Central memory CD8-positive, alpha-beta T cell (primary cell): ENCODE measurements around the gene SLC22A12.
"Not testable (repeated sequence)": the region's sequence is repeated elsewhere in the genome, so short reads cannot be mapped to it uniquely, and the experiment has no call there.

Source experiments
- ATAC-seq: fragments of 150-1000 bp; cut with Tn5 transposase; replicated peaks from 2 replicates; pipeline ENCODE4 v1.10.0; 2022; ENCODE audit warnings: mild to moderate bottlenecking, moderate FRiP score, moderate number of reproducible peaks; ENCODE audit not compliant: poor library complexity, severe bottlenecking; ENCODE audit errors: extremely low read depth
- DNase-seq, 2 donors: peaks; one replicate each; pipeline ENCODE4 v3.0.0; 2021; ENCODE audit warnings: low spot score in 2 of 2
- H3K27ac Mint-ChIP-seq: one replicate; pipeline ENCODE4 v1.8.0; 2022; ENCODE audit warnings: low read depth, mild to moderate bottlenecking, moderate library complexity, mixed read lengths
- H3K27me3 Mint-ChIP-seq: one replicate; pipeline ENCODE4 v1.8.0; 2022; ENCODE audit warnings: mixed read lengths
- H3K36me3 Mint-ChIP-seq: one replicate; pipeline ENCODE4 v1.8.0; 2022; ENCODE audit warnings: mild to moderate bottlenecking, moderate library complexity, mixed read lengths; ENCODE audit not compliant: insufficient read depth
- H3K4me1 Mint-ChIP-seq: one replicate; pipeline ENCODE4 v1.8.0; 2022; ENCODE audit warnings: mixed read lengths
- H3K4me3 Mint-ChIP-seq: one replicate; pipeline ENCODE4 v1.8.0; 2022; ENCODE audit warnings: mild to moderate bottlenecking, moderate library complexity, mixed read lengths
- H3K9me3 Mint-ChIP-seq: one replicate; pipeline ENCODE4 v1.8.0; 2022; ENCODE audit warnings: mixed read lengths

Gene SLC22A12

DNA sequence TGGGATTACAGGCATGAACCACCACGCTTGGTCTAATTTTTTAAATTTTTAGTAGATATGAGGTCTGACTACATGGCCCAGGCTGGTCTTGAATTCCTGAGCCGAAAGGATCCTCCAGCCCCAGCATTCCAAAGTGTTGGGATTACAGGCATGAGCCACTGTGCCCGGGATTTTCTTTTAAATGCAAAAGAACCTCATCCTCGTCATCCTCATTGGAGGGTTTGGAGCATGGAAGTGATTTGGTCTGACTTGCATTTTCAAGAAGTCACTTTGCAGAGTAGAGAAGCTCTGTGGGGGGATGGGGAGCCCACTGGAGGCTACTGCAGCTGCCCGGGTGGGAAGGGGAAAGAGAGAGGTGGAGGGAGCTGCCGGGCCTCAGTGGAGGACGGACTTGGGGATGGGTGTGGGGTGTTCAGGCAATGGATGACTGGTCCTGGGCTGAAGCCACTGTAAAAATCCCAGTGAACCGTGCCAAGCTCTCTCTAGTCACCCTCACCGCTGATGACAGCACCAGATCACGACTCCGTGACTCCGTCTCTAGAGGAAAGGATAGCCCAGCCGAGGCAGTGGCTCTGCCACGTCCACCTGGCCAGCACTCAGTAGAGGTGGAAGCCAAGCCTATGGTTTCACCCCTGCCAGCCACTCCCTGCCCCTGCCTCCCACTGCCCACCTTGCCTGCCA, 32.8 kb upstream of the SLC22A12 start:
- H3K27me3 Mint-ChIP-seq: peaks cover 41% of the 10 kb centered on the region
- no peaks in the 10 kb centered on the region for H3K4me1 Mint-ChIP-seq
- no peaks in the 10 kb centered on the region for H3K9me3 Mint-ChIP-seq
- no peak for ATAC-seq
- H3K36me3 Mint-ChIP-seq: peaks cover 4% of the 10 kb centered on the region
- no peak overlapping the region for H3K27ac Mint-ChIP-seq
- H3K4me3 Mint-ChIP-seq: no peak overlapping the region
- DNase-seq: no peak

DNA sequence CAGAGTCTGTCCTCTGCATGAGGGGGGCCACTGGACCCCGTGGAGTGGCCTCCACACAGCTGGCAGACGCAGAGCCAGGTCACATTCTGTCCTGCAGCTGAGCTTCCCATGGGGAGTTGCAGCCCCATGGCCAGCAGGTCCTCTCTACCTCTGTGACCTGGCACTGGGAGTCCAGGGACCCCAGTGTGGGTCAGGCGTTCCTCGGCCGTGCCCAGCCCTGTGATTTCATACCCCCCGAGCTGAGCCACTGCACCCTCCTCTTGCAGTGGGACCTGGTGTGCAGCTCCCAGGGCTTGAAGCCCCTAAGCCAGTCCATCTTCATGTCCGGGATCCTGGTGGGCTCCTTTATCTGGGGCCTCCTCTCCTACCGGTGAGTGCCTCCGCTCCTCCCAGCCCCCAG, 32.2 kb upstream of the SLC22A12 start:
- no peaks in the 10 kb centered on the region for H3K4me1 Mint-ChIP-seq
- H3K9me3 Mint-ChIP-seq: no peaks in the 10 kb centered on the region
- H3K27ac Mint-ChIP-seq: no peak overlapping the region
- peaks cover 41% of the 10 kb centered on the region for H3K27me3 Mint-ChIP-seq
- no peak for DNase-seq
- H3K36me3 Mint-ChIP-seq: peaks cover 4% of the 10 kb centered on the region
- ATAC-seq: no peak
- H3K4me3 Mint-ChIP-seq: no peak overlapping the region

DNA sequence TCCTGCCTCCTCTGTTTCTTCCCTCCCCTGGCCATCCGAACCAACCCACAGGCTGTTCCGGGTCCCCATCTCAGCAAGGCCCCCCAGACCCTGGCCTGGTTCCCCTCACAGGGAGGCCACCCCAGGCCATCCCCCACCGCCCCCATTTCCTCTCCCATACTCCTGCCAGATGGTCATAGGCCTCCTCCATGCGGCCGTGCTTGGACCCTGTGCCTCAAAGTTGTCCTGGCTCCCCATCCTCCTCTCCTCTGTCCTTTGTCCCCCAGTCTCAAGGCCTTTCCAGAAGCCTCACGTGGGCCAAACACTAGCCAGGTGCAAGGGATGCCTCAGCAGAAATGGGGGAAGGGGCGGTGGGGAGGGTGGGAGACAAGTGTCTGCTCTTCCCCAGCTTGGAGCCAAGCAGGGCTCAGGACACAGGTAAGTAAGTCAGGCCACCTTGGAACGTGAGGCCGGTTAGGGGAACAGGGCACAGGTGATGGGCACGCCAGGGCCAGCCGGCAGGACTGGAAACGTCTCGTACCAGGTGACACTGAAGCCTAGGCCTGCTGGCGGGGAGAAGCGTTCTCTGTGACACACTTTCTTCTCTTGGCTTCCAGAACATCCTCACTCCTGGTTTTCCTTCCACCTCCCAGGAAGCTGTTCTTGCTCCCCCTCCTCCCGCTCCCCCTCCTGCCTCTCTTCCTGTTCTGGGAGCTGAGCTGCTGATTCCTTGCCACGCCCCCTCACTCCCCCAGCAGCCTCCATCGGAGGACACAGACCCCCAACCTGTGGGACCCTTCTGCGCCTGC, 31.5 kb upstream of the SLC22A12 start:
- Mint-ChIP-seq H3K4me3 (no peak overlapping the region), H3K4me1 (no peaks in the 10 kb centered on the region), H3K36me3 (peaks cover 2% of the 10 kb centered on the region), H3K27me3 (peaks cover 41% of the 10 kb centered on the region), H3K27ac (no peak overlapping the region), H3K9me3 (no peaks in the 10 kb centered on the region)
- no peak for DNase-seq
- ATAC-seq: no peak

DNA sequence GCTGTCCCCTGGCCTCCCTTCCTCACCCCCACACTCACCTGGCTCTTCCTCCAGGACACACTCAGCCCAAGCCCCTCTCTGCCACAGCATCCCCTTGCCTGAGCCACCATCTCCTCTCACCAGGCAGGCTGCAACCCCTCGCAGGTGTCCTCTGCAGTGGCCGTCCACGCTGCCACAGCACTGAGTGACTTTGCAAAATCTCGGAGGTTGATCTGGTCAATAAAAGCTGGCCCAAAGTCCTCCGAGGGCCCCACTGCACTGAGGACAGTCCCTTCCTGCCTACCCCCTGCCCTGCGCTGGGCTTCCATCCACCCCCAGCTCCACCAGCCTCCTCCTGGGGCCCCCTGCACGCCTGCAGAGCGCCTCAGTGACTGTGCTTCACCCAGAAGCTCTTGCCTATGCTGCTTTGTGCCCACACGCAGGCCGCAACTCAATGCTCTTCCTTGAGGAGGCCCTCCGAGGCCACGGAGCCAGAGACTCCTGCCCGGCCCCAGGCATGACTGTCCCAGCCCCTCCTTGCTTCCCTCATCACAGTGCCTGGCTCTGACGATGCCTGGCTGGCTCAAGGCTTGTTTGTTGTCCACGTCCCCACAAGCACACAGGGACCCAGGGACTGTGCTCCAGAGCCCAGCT, 30.8 kb upstream of the SLC22A12 start:
- H3K36me3 Mint-ChIP-seq: peaks cover 2% of the 10 kb centered on the region

DNA sequence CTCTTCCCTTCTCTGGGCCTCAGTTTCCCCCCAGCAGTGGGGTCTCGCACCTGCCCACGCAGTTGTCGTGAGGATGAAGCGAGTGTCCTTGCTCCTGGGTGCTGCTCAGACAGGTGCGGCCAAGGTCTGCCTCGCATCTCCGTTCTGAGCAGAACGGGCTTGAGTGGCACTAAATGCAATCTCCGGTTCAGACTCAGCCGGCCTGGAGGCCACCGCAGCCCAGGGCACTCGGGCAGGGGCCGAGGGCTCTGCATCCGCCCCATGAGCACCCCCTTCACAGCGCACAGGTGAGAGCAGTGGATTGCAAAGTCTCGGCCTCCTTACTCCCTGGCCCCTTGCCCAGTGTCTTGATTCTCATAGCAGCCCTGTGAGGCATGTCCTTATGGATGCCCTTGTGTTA, 30.1 kb upstream of the SLC22A12 start:
- no peaks in the 10 kb centered on the region for H3K36me3 Mint-ChIP-seq
- H3K4me1 Mint-ChIP-seq: no peaks in the 10 kb centered on the region
- DNase-seq (no peak), ATAC-seq (no peak)
- H3K9me3 Mint-ChIP-seq: no peaks in the 10 kb centered on the region
- peaks cover 41% of the 10 kb centered on the region for H3K27me3 Mint-ChIP-seq
- H3K27ac Mint-ChIP-seq: no peak overlapping the region
- no peak overlapping the region for H3K4me3 Mint-ChIP-seq

More for the DNA sequence above, 30.8 kb upstream of the SLC22A12 start:
- DNase-seq (no peak), ATAC-seq (no peak)
- Mint-ChIP-seq H3K27me3 (peaks cover 41% of the 10 kb centered on the region), H3K4me3 (no peak overlapping the region), H3K27ac (no peak overlapping the region), H3K9me3 (no peaks in the 10 kb centered on the region), H3K4me1 (no peaks in the 10 kb centered on the region)

DNA sequence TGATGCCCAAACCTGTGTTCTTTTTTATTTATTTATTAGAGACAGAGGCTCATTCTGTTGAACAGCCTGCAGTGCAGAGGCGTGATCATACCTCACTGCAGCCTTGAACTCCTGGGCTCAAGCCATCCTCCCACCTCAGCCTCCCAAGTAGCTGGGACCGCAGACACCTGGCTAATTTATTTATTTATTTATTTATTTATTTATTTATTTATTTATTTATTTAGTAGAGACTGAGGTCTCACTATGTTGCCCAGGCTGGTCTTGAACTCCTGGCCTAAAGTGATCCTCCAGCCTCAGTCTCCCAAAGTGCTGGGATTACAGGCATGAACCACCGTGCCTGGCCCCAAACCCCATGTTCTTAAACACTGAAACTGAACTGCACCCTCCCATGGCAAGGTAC, 29.6 kb upstream of the SLC22A12 start:
- H3K9me3 Mint-ChIP-seq: not testable (repeated sequence)
- H3K27me3 Mint-ChIP-seq: peaks cover 39% of the 10 kb centered on the region

DNA sequence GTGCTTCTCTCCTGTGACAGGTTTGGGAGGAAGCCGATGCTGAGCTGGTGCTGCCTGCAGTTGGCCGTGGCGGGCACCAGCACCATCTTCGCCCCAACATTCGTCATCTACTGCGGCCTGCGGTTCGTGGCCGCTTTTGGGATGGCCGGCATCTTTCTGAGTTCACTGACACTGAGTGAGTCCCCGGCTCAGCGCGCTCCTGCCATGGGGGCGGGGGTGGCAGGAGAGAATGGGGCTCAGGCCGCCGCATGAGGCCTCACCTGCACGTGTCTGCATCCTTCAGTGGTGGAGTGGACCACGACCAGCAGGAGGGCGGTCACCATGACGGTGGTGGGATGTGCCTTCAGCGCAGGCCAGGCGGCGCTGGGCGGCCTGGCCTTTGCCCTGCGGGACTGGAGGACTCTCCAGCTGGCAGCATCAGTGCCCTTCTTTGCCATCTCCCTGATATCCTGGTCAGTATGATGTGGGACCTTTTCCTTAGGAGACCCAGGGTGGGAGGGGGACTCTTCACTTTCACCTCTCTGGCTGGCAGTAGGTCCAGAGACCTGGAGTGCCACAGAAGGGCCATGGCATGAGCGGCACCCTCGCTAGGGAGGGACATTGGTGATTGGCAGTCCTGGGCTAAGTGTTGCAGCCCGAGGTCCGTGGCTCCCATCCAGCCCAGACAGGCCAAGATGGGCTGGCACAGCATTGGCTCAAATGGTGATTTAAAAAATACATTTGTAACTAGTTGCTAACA, 28.9 kb upstream of the SLC22A12 start:
- no peak for ATAC-seq

More for the DNA sequence above, 29.6 kb upstream of the SLC22A12 start:
- not testable (repeated sequence) for H3K4me1 Mint-ChIP-seq, H3K27ac Mint-ChIP-seq, DNase-seq, H3K4me3 Mint-ChIP-seq, ATAC-seq, H3K36me3 Mint-ChIP-seq

DNA sequence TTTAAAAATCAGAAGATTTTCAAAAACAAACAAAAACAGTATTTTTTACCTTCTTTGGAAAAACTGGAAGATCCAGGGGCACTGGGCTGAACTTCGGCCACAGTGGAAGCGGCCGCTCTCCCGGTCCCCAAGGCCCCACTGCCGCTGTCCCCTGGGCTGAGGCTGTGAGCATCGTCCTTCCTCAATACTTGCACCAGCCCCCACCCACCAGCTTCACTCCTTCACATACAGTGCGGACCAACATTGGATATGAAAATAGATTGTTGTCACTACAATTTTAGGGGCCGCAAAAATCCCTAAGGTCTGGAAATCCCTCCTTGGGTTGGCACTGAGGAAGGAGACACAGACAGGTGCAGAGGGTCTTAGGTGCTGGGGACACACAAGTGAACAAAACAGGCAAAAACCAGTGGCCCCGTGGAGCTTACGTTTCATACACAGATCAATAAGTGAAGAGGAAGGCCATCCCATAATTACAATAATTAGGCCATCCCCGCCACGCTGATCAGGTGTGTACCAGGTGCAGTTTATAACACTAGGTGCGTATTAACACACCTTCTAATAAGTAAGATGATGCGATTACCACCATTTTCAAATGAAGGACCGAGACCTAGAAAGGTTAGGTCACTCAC, 28.2 kb upstream of the SLC22A12 start:
- Mint-ChIP-seq H3K36me3 (no peaks in the 10 kb centered on the region), H3K9me3 (no peaks in the 10 kb centered on the region), H3K4me3 (no peak overlapping the region), H3K4me1 (no peaks in the 10 kb centered on the region), H3K27me3 (peaks cover 26% of the 10 kb centered on the region), H3K27ac (no peak overlapping the region)
- DNase-seq (no peak), ATAC-seq (no peak)

More for the DNA sequence above, 28.9 kb upstream of the SLC22A12 start:
- peaks cover 31% of the 10 kb centered on the region for H3K27me3 Mint-ChIP-seq
- no peak overlapping the region for H3K27ac Mint-ChIP-seq
- H3K4me1 Mint-ChIP-seq: no peaks in the 10 kb centered on the region
- no peaks in the 10 kb centered on the region for H3K9me3 Mint-ChIP-seq
- no peak overlapping the region for H3K4me3 Mint-ChIP-seq
- no peaks in the 10 kb centered on the region for H3K36me3 Mint-ChIP-seq
- DNase-seq: no peak

DNA sequence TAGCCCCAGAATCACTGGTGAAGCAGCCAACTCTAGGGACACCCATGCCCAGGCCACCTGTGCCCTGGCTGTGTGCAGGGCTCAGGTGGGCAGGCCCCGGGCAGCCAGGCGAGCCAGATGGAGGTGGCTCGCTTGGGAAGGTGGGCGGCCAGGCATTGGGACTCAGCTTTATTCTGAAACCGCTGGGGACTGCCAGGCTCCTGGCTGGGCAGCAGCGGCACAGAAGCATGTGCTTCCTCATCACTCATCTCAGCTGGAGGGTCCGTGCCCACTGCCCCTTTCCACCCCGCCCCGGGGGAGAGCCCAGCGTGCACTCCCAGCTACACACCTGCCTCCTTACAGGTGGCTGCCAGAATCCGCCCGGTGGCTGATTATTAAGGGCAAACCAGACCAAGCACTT, 27.1 kb upstream of the SLC22A12 start:
- Mint-ChIP-seq H3K27me3 (peaks cover 20% of the 10 kb centered on the region), H3K27ac (no peak overlapping the region), H3K9me3 (no peaks in the 10 kb centered on the region), H3K4me3 (no peak overlapping the region), H3K36me3 (no peaks in the 10 kb centered on the region), H3K4me1 (no peaks in the 10 kb centered on the region)
- DNase-seq (no peak), ATAC-seq (no peak)

DNA sequence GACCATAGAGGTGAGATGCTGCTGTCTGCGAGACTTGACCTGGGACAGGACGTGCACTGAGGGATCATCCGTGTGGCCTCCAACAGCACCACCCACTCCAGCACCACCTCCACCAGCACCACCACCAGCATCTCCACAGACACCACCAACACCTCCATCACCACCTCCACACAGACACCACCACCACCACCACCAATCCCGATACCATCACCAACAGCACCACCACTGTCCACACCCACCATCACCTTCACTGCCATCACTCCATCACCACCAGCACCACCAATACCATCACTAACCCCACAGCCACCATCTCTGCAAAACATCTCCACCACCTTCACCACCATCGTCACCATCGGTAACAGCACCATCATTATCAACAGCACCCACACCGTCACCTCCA, 26.6 kb upstream of the SLC22A12 start:
- H3K4me1 Mint-ChIP-seq: no peaks in the 10 kb centered on the region
- H3K4me3 Mint-ChIP-seq: no peak overlapping the region
- H3K36me3 Mint-ChIP-seq: no peaks in the 10 kb centered on the region
- no peak for DNase-seq
- ATAC-seq: no peak
- no peak overlapping the region for H3K27ac Mint-ChIP-seq
- H3K9me3 Mint-ChIP-seq: no peaks in the 10 kb centered on the region
- peaks cover 15% of the 10 kb centered on the region for H3K27me3 Mint-ChIP-seq

DNA sequence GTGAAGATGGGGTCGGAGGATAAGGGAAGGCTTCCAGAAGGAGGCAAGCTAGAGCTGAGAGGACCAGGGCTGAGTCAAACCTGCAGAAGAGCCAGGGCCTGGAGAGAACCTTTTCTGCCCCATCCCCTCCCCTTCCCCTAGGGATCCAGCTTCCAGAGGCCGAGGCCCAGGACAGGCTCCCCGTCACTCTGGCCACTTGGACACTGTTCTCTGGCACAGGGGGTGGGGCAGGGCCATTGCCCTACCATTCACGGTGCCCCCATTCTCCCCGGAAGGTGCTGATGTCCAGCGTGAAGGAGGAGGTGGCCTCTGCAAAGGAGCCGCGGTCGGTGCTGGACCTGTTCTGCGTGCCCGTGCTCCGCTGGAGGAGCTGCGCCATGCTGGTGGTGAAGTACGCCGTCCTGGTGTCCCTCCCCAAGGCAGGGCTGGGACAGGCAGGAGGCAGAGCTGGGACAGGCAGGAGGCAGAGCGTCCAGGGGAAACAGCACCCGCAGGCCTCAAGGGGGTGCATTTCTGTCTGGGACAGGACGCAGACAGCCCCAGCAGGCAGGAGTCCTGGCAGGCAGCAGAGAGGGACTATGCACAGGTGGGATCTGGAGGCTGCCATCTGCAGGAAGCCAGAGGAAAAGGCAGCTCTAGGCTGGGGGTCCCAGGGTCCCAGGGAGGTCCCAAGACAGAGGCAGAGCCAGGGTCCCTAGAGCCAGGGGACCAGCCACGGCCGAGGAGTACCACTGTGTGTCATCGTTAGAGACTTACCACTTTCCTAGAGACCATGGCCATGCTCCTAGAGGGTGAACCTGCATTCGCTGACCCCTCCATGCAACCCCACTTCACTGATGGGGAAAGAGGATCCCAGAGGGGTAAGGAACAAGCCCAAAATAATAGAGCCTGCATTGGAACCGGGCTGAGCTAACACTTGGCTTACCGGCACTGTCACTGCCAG, 25.8 kb upstream of the SLC22A12 start:
- no peak overlapping the region for H3K4me3 Mint-ChIP-seq
- peaks cover 9% of the 10 kb centered on the region for H3K27me3 Mint-ChIP-seq
- DNase-seq: no peak
- no peak for ATAC-seq
- no peaks in the 10 kb centered on the region for H3K4me1 Mint-ChIP-seq
- H3K9me3 Mint-ChIP-seq: no peaks in the 10 kb centered on the region
- H3K36me3 Mint-ChIP-seq: no peaks in the 10 kb centered on the region
- no peak overlapping the region for H3K27ac Mint-ChIP-seq
